Choroid plexus epithelial cell (primary cell): ENCODE results near the gene TBC1D5.

Experiments
- DNase-seq: peaks from one replicate; pipeline ENCODE4 v3.0.0-alpha.2; 2010; ENCODE audit warnings: low read depth
- H3K4me3 ChIP-seq: 2 replicates; pipeline ENCODE4 v1.5.1; 2011; ENCODE audit warnings: low read depth, mild to moderate bottlenecking, control low read depth, low read length, moderate library complexity
- CTCF ChIP-seq: conservative IDR thresholded peaks from 2 replicates; pipeline ENCODE4 v1.5.1; 2011; ENCODE audit warnings: low read depth, mild to moderate bottlenecking, control low read depth, inconsistent platforms, low read length, moderate library complexity

Gene TBC1D5

GRCh38 chr3:17243621-17244020 is 498.8 kb downstream of the TBC1D5 start:
- H3K4me3 ChIP-seq: no peak overlapping the region
- no peak for TF ChIP-seq CTCF
- no peak for DNase-seq

- DNase-seq: no peak
- TF ChIP-seq CTCF: no peak
Measured at GRCh38 chr3:17239417-17239816, 503.0 kb downstream of the TBC1D5 start.

GRCh38 chr3:17238023-17238422 is 504.4 kb downstream of the TBC1D5 start:
- no peak overlapping the region for H3K4me3 ChIP-seq
- peak; percentile 58 for DNase-seq
- no peak for TF ChIP-seq CTCF

More at GRCh38 chr3:17239417-17239816, 503.0 kb downstream of the TBC1D5 start:
- no peak overlapping the region for H3K4me3 ChIP-seq

- DNase-seq: no peak
- H3K4me3 ChIP-seq: no peak overlapping the region
- TF ChIP-seq CTCF: no peak
Measured at GRCh38 chr3:17235310-17235709, 507.1 kb downstream of the TBC1D5 start.

- no peak for TF ChIP-seq CTCF
- no peak for DNase-seq
- no peak overlapping the region for H3K4me3 ChIP-seq
Measured at GRCh38 chr3:17234382-17234781, 508.0 kb downstream of the TBC1D5 start.

- H3K4me3 ChIP-seq: no peak overlapping the region
- peak; percentile 74 for DNase-seq
- peak; percentile 71 for TF ChIP-seq CTCF
Measured at GRCh38 chr3:17233398-17233800, 509.0 kb downstream of the TBC1D5 start.

- no peak for DNase-seq
- no peak overlapping the region for H3K4me3 ChIP-seq
- TF ChIP-seq CTCF: no peak
Measured at GRCh38 chr3:17232442-17232841, 510.0 kb downstream of the TBC1D5 start.
